Astrocyte (in vitro differentiated cells and primary cell): ENCODE measurements around the gene SLFN14. TPM values are rescaled to one million over a fixed set of nuclear protein-coding genes. Genes with fewer than 3 reads are reported as not detected.

Source experiments
- DNase-seq: peaks from one replicate; pipeline ENCODE4 v3.0.0-alpha.2; 2010; ENCODE audit warnings: low read depth
- FAIRE-seq: peaks from 2 replicates; lab custom pipeline; 2011; peaks lifted over from hg19 to GRCh38; lab: Jason Lieb, UNC
- H2AFZ ChIP-seq: 2 replicates; pipeline ENCODE4 v1.6.0; 2012; ENCODE audit warnings: low read depth, low read length, inconsistent platforms
- H3K27ac ChIP-seq: 2 replicates; pipeline ENCODE4 v1.5.1; 2011; ENCODE audit warnings: low read depth, low read length, inconsistent platforms
- H3K27me3 ChIP-seq: 2 replicates; pipeline ENCODE4 v1.6.0; 2011; ENCODE audit warnings: low read length, inconsistent platforms; ENCODE audit not compliant: insufficient read depth
- H3K36me3 ChIP-seq: 2 replicates; pipeline ENCODE4 v1.5.1; 2011; ENCODE audit warnings: low read length, inconsistent platforms; ENCODE audit not compliant: insufficient read depth
- H3K4me1 ChIP-seq: 2 replicates; pipeline ENCODE4 v1.5.1; 2011; ENCODE audit warnings: low read length, inconsistent platforms; ENCODE audit not compliant: insufficient read depth
- H3K4me2 ChIP-seq: 2 replicates; pipeline ENCODE4 v1.6.0; 2012; ENCODE audit warnings: low read length, inconsistent platforms
- H3K4me3 ChIP-seq: 2 replicates; pipeline ENCODE4 v1.5.1; 2011; ENCODE audit warnings: low read depth, mild to moderate bottlenecking, low read length, inconsistent platforms; ENCODE audit not compliant: insufficient read depth
- H3K79me2 ChIP-seq: 2 replicates; pipeline ENCODE4 v1.6.0; 2012; ENCODE audit warnings: mild to moderate bottlenecking, low read length, inconsistent platforms; ENCODE audit not compliant: insufficient read depth
- H3K9ac ChIP-seq: 2 replicates; pipeline ENCODE4 v1.6.0; 2012; ENCODE audit warnings: mild to moderate bottlenecking, low read length, inconsistent platforms
- H3K9me3 ChIP-seq: 2 replicates; pipeline ENCODE4 v1.5.1; 2012; ENCODE audit warnings: low read depth, mild to moderate bottlenecking, low read length, inconsistent platforms; ENCODE audit not compliant: insufficient read depth
- H4K20me1 ChIP-seq: 2 replicates; pipeline ENCODE4 v1.6.0; 2012; ENCODE audit warnings: low read length, inconsistent platforms; ENCODE audit not compliant: insufficient read depth
- H3K27ac Mint-ChIP-seq: one replicate; pipeline ENCODE4 v1.8.0; 2021; ENCODE audit warnings: mild to moderate bottlenecking, mixed read lengths; ENCODE audit not compliant: unreplicated experiment
- H3K27me3 Mint-ChIP-seq: one replicate; pipeline ENCODE4 v1.8.0; 2021; ENCODE audit warnings: low read depth, mixed read lengths; ENCODE audit not compliant: unreplicated experiment
- H3K36me3 Mint-ChIP-seq: one replicate; pipeline ENCODE4 v1.8.0; 2021; ENCODE audit warnings: low read depth, mixed read lengths; ENCODE audit not compliant: unreplicated experiment
- H3K4me1 Mint-ChIP-seq: one replicate; pipeline ENCODE4 v1.8.0; 2021; ENCODE audit warnings: low read depth, mixed read lengths; ENCODE audit not compliant: unreplicated experiment
- H3K4me3 Mint-ChIP-seq: one replicate; pipeline ENCODE4 v1.8.0; 2021; ENCODE audit warnings: mild to moderate bottlenecking, moderate library complexity, mixed read lengths; ENCODE audit not compliant: unreplicated experiment
- H3K9me3 Mint-ChIP-seq: one replicate; pipeline ENCODE4 v1.8.0; 2021; ENCODE audit warnings: mild to moderate bottlenecking, mixed read lengths; ENCODE audit not compliant: unreplicated experiment
- CTCF ChIP-seq: IDR thresholded peaks from 2 replicates; pipeline ENCODE4 v1.5.1; 2011; ENCODE audit warnings: low read depth, mild to moderate bottlenecking, inconsistent platforms, low read length, moderate library complexity; ENCODE audit not compliant: insufficient read depth
- EZH2 ChIP-seq: IDR thresholded peaks from 2 replicates; pipeline ENCODE4 v1.6.1; 2012; ENCODE audit warnings: mild to moderate bottlenecking, low read length, inconsistent platforms; ENCODE audit not compliant: insufficient read depth
- total RNA-seq: library from RNA; stranded (reverse); gene quantifications from 2 replicates; pipeline ENCODE4 v1.2.1, GENCODE V29; 2021

SLFN14 gene
- total RNA-seq, 1 donor from 2014 or later = not detected

DNA sequence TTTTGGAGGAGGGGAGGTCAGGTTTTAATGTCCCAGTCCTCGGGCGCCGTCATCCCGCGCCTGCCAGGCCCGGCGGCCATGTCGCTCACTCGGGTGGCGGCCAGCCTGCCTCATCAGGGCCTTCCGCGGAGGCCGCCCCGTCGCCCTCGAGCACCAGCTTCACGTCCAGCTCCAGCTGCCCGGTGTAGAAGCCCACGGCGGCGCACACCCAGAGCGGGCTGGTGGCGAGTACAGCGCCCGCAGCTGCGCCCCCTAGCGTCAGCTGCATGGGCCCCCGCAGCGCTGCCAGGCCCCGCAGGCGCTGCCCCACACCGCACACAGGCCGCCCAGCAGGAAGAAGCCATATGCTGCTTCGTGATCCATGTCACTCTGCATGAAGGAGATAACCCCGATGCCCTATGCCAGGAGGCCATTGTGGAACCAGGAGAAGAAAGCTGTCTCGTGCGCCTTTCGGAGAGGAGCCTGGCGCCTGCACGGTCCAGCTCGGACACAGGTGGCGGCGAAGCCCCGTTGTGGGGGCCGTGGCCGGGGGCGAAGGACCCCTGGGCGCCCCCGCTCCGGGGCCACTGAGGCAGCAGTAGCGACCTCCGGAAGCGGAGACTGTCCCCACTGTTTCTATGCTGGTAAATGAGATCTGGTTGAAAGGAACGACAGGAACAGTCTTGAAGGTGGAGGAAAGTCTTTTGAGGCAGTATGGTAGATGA is 36.1 kb upstream of the SLFN14 start:
- H3K9me3 Mint-ChIP-seq = no peaks in the 10 kb centered on the region
- no peaks in the 10 kb centered on the region for H3K27me3 Mint-ChIP-seq
- H3K9me3 ChIP-seq = no peaks in the 10 kb centered on the region
- H3K79me2 ChIP-seq = peaks cover 82% of the 10 kb centered on the region
- no peaks in the 10 kb centered on the region for H3K4me1 ChIP-seq
- H4K20me1 ChIP-seq = peaks cover 63% of the 10 kb centered on the region
- no peak overlapping the region for H3K4me3 Mint-ChIP-seq
- no peak for DNase-seq
- no peak for FAIRE-seq
- H3K27me3 ChIP-seq = no peaks in the 10 kb centered on the region
- no peak overlapping the region for H3K27ac Mint-ChIP-seq
- H3K4me1 Mint-ChIP-seq = no peaks in the 10 kb centered on the region
- H2AFZ ChIP-seq = no peak overlapping the region
- H3K36me3 Mint-ChIP-seq = peaks cover 9% of the 10 kb centered on the region
- no peak overlapping the region for H3K27ac ChIP-seq
- H3K36me3 ChIP-seq = peaks cover 30% of the 10 kb centered on the region
- TF ChIP-seq EZH2 (no peak), CTCF (no peak)
- H3K4me3 ChIP-seq = no peak overlapping the region
- no peak overlapping the region for H3K9ac ChIP-seq
- H3K4me2 ChIP-seq = no peak overlapping the region

- H3K36me3 ChIP-seq = peaks cover 30% of the 10 kb centered on the region
- no peaks in the 10 kb centered on the region for H3K4me1 Mint-ChIP-seq
- H3K79me2 ChIP-seq = peaks cover 82% of the 10 kb centered on the region
- no peaks in the 10 kb centered on the region for H3K27me3 Mint-ChIP-seq
- no peak overlapping the region for H3K9ac ChIP-seq
- no peaks in the 10 kb centered on the region for H3K4me1 ChIP-seq
- H3K36me3 Mint-ChIP-seq = peaks cover 9% of the 10 kb centered on the region
- no peaks in the 10 kb centered on the region for H3K27me3 ChIP-seq
- no peak for DNase-seq
- no peaks in the 10 kb centered on the region for H3K9me3 Mint-ChIP-seq
- no peak overlapping the region for H3K4me3 Mint-ChIP-seq
- peaks cover 68% of the 10 kb centered on the region for H4K20me1 ChIP-seq
- TF ChIP-seq EZH2 (no peak), CTCF (no peak)
- no peaks in the 10 kb centered on the region for H3K9me3 ChIP-seq
- no peak for FAIRE-seq
- no peak overlapping the region for H3K4me2 ChIP-seq
- no peak overlapping the region for H2AFZ ChIP-seq
- H3K27ac Mint-ChIP-seq = no peak overlapping the region
- no peak overlapping the region for H3K27ac ChIP-seq
- no peak overlapping the region for H3K4me3 ChIP-seq
Observed at GRCh38 chr17:35596072-35596471, 35.5 kb upstream of the SLFN14 start.

DNA sequence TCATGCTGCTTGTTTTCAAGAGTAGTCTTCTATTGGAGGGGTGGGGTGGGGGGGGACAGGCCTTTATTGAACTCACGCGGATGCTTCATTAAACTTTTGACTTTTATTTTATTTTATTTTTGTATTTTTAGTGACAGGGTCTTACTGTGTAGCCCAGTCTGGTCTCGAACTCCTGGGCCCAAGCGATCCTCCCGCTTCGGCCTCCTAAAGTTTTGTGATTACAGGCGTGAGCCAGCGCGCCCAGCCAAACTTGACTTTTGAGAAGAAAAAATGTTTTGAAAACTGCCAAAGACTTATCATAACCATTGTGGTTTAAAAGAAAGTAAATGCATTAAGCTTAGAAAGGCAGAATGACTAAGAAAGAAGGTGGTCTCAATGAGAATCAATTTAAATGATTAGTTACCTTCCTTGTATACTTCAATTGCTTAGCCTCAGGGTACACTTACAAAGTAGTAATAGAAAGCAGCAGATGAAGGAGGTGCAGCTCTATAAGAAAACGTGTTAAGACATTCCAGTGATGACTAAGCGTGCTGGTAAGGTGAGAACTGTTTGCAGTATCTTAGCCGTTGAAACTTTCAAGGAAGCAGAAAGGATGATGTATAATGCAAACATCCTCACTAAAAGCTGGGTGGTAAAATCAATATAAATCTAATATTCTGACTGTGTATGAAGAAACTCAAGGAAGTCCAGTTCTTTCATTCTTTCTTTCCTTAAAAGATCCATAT is 27.7 kb upstream of the SLFN14 start:
- H3K4me2 ChIP-seq = peak overlapping the region; percentile 98
- no peak for TF ChIP-seq CTCF
- peaks cover 8% of the 10 kb centered on the region for H3K27me3 Mint-ChIP-seq

More for the DNA sequence above, 27.7 kb upstream of the SLFN14 start:
- peak overlapping the region; percentile 99 for H3K27ac Mint-ChIP-seq
- H3K27me3 ChIP-seq = no peaks in the 10 kb centered on the region
- peak overlapping the region; percentile 100 for H3K4me3 ChIP-seq
- no peaks in the 10 kb centered on the region for H3K36me3 ChIP-seq
- no peaks in the 10 kb centered on the region for H3K9me3 ChIP-seq
- peak overlapping the region; percentile 99 for H3K9ac ChIP-seq
- peaks cover 44% of the 10 kb centered on the region for H4K20me1 ChIP-seq
- H3K4me1 ChIP-seq = peaks cover 9% of the 10 kb centered on the region
- peaks cover 9% of the 10 kb centered on the region for H3K4me1 Mint-ChIP-seq
- DNase-seq = peak; percentile 80
- no peak overlapping the region for H2AFZ ChIP-seq
- H3K79me2 ChIP-seq = peaks cover 62% of the 10 kb centered on the region
- H3K4me3 Mint-ChIP-seq = peak overlapping the region; percentile 100
- H3K27ac ChIP-seq = peak overlapping the region; percentile 94
- no peak for FAIRE-seq
- peaks cover 3% of the 10 kb centered on the region for H3K36me3 Mint-ChIP-seq
- H3K9me3 Mint-ChIP-seq = no peaks in the 10 kb centered on the region
